H1 (cell line): ENCODE results near the gene WFDC5. TPM values are rescaled to one million over a fixed set of nuclear protein-coding genes. Genes with fewer than 3 reads are reported as not detected.
A peak's percentile ranks its signal among the peaks of the same experiment; 100 is the strongest.

Experiments
- CTCF ChIA-PET: fragments of 300-600 bp; sonication (Branson Sonifier 250); formaldehyde crosslinking; loops from one replicate; lab custom pipeline; 2021; ENCODE audit not compliant: partially characterized antibody; lab: Charles Lee
- POLR2A ChIA-PET: fragments of 300-600 bp; sonication (Branson Sonifier 250); formaldehyde crosslinking; loops from one replicate; lab custom pipeline; 2021; ENCODE audit warnings: inconsistent platforms; ENCODE audit not compliant: partially characterized antibody; lab: Charles Lee
- DNase-seq, 2 experiments: peaks; one replicate each; pipeline versions ENCODE4 v3.0.0 to v3.0.0-alpha.2; 2010 to 2022; ENCODE audit warnings: low spot score in 2 of 2, low read depth in 1 of 2, mixed read lengths in 1 of 2
- FAIRE-seq: peaks from 2 replicates; lab custom pipeline; 2011; peaks lifted over from hg19 to GRCh38; lab: Jason Lieb, UNC
- H2AFZ ChIP-seq: 2 replicates; pipeline ENCODE4 v1.8.1; 2012; ENCODE audit warnings: low read length, inconsistent platforms
- H2AK5ac ChIP-seq: 2 replicates; pipeline ENCODE4 v1.6.1; 2013; ENCODE audit warnings: low read depth, low read length
- H2BK120ac ChIP-seq: replicated peaks from 2 replicates; pipeline ENCODE3; 2013; ENCODE audit warnings: low read depth, low read length, inconsistent platforms
- H2BK12ac ChIP-seq: 2 replicates; pipeline ENCODE4 v1.6.1; 2013; ENCODE audit warnings: low read depth, low read length
- H2BK15ac ChIP-seq: 2 replicates; pipeline ENCODE4 v1.6.1; 2013; ENCODE audit warnings: low read length
- H2BK20ac ChIP-seq: 2 replicates; pipeline ENCODE4 v1.6.1; 2013; ENCODE audit warnings: low read length
- H2BK5ac ChIP-seq: 2 replicates; pipeline ENCODE4 v1.6.1; 2013; ENCODE audit warnings: low read depth, low read length
- H3K14ac ChIP-seq: 2 replicates; pipeline ENCODE4 v1.6.1; 2013; ENCODE audit warnings: inconsistent platforms; ENCODE audit not compliant: insufficient read length
- H3K18ac ChIP-seq: 2 replicates; pipeline ENCODE4 v1.6.1; 2013; ENCODE audit warnings: low read length; ENCODE audit errors: extremely low read depth
- H3K23ac ChIP-seq: 2 replicates; pipeline ENCODE4 v1.6.1; 2013; ENCODE audit warnings: inconsistent platforms; ENCODE audit not compliant: insufficient read length
- H3K23me2 ChIP-seq: 2 replicates; pipeline ENCODE4 v1.6.1; 2013; ENCODE audit warnings: low read depth, low read length
- H3K27ac ChIP-seq: 2 replicates; pipeline ENCODE4 v1.6.1; 2011; ENCODE audit warnings: low read depth, low read length, inconsistent platforms
- H3K27me3 ChIP-seq, 4 experiments: replicated peaks in 1 of 4; 1 replicate in 1 of 4; 2 replicates in 3 of 4; pipeline versions ENCODE4 v1.6.1 to v1.8.1; 2011 to 2013; ENCODE audit warnings: low read length in 3 of 4, mild to moderate bottlenecking in 3 of 4, inconsistent platforms in 2 of 4, mixed read lengths in 2 of 4, moderate library complexity in 1 of 4; ENCODE audit not compliant: control insufficient read depth in 3 of 4, insufficient read depth in 3 of 4; ENCODE audit errors: extremely low read depth in 1 of 4
- H3K36me3 ChIP-seq, 4 experiments: 2 replicates each; pipeline versions ENCODE4 v1.6.1 to v1.8.1; 2011 to 2013; ENCODE audit warnings: mild to moderate bottlenecking in 4 of 4, low read length in 3 of 4, moderate library complexity in 2 of 4, control low read depth in 1 of 4, inconsistent platforms in 1 of 4; ENCODE audit not compliant: insufficient read depth in 4 of 4, control insufficient read depth in 2 of 4
- H3K4ac ChIP-seq: replicated peaks from 2 replicates; pipeline ENCODE3; 2013; ENCODE audit warnings: low read length, low read depth, mixed read lengths, inconsistent platforms; ENCODE audit not compliant: insufficient read length
- H3K4me1 ChIP-seq, 4 experiments: replicated peaks in 1 of 4; 1 replicate in 1 of 4; 2 replicates in 3 of 4; pipeline versions ENCODE4 v1.6.1 to v1.8.1; 2011 to 2013; ENCODE audit warnings: low read length in 3 of 4, inconsistent platforms in 2 of 4, mixed read lengths in 1 of 4; ENCODE audit not compliant: insufficient read depth in 4 of 4, control insufficient read depth in 3 of 4
- H3K4me2 ChIP-seq, 2 experiments: 2 replicates each; pipeline versions ENCODE4 v1.6.1 to v1.8.1; 2011 to 2013; ENCODE audit warnings: low read depth in 2 of 2, low read length in 2 of 2, control low read depth in 1 of 2, inconsistent platforms in 1 of 2, mild to moderate bottlenecking in 1 of 2; ENCODE audit not compliant: insufficient read depth in 1 of 2
- H3K4me3 ChIP-seq, 4 experiments: fragments of 200-600, 300-600 bp in 1 of 4; sonication (generic), shearing (Covaris generic), sonication (Bioruptor Twin) in 1 of 4; 2 replicates each; pipeline versions ENCODE4 v1.5.1 to v1.8.1; 2011 to 2016; ENCODE audit warnings: low read length in 4 of 4, low read depth in 3 of 4, control low read depth in 2 of 4, inconsistent platforms in 2 of 4, mild to moderate bottlenecking in 2 of 4, mixed read lengths in 1 of 4, moderate library complexity in 1 of 4; ENCODE audit not compliant: insufficient read depth in 2 of 4; ENCODE audit errors: extremely low read depth in 1 of 4
- H3K56ac ChIP-seq: replicated peaks from 2 replicates; pipeline ENCODE3; 2013; ENCODE audit warnings: low read depth, mild to moderate bottlenecking, mixed read lengths, low read length, inconsistent platforms; ENCODE audit not compliant: insufficient read length
- H3K79me1 ChIP-seq: 2 replicates; pipeline ENCODE4 v1.6.1; 2013; ENCODE audit warnings: low read depth, low read length, control low read depth
- H3K79me2 ChIP-seq, 2 experiments: 2 replicates each; pipeline versions ENCODE4 v1.6.1 to v1.8.1; 2012 to 2013; ENCODE audit warnings: low read length in 2 of 2, mild to moderate bottlenecking in 2 of 2, inconsistent platforms in 1 of 2; ENCODE audit not compliant: insufficient read depth in 2 of 2, control insufficient read depth in 1 of 2
- H3K9ac ChIP-seq, 4 experiments: replicated peaks in 1 of 4; 1 replicate in 1 of 4; 2 replicates in 3 of 4; pipeline versions ENCODE4 v1.6.1 to v1.8.1; 2011 to 2013; ENCODE audit warnings: low read depth in 3 of 4, low read length in 3 of 4, control low read depth in 2 of 4, mild to moderate bottlenecking in 2 of 4, moderate library complexity in 2 of 4, inconsistent platforms in 1 of 4; ENCODE audit errors: extremely low read depth in 1 of 4
- H3K9me3 ChIP-seq, 2 experiments: 2 replicates each; pipeline versions ENCODE4 v1.6.1 to v1.8.1; 2012 to 2013; ENCODE audit warnings: mild to moderate bottlenecking in 2 of 2, moderate library complexity in 2 of 2, control low read depth in 1 of 2, inconsistent platforms in 1 of 2, low read depth in 1 of 2, low read length in 1 of 2, mixed read lengths in 1 of 2; ENCODE audit not compliant: insufficient read depth in 2 of 2
- H4K20me1 ChIP-seq, 2 experiments: replicated peaks in 1 of 2; 2 replicates each; pipeline versions ENCODE3 to v1.8.1; 2011 to 2013; ENCODE audit warnings: inconsistent platforms in 2 of 2, low read length in 2 of 2, mild to moderate bottlenecking in 1 of 2; ENCODE audit not compliant: insufficient read depth in 2 of 2, control insufficient read depth in 1 of 2
- H4K5ac ChIP-seq: 2 replicates; pipeline ENCODE4 v1.6.1; 2013; ENCODE audit warnings: low read length, low read depth, mixed read lengths, inconsistent platforms; ENCODE audit not compliant: insufficient read length
- H4K8ac ChIP-seq: 2 replicates; pipeline ENCODE4 v1.8.0; 2013; ENCODE audit warnings: mild to moderate bottlenecking, moderate library complexity, low read length, inconsistent platforms; ENCODE audit not compliant: insufficient read depth; ENCODE audit errors: extremely low read depth
- H4K91ac ChIP-seq: replicated peaks from 2 replicates; pipeline ENCODE3; 2013; ENCODE audit warnings: low read length, mixed read lengths, inconsistent platforms; ENCODE audit not compliant: insufficient read length
- CTCF ChIP-seq, 3 experiments: IDR thresholded peaks; 1 replicate in 2 of 3; 2 replicates in 1 of 3; pipeline versions ENCODE4 v1.5.1 to v1.6.1; 2011; ENCODE audit warnings: low read length in 3 of 3, mild to moderate bottlenecking in 3 of 3, inconsistent platforms in 2 of 3, low read depth in 1 of 3, moderate library complexity in 1 of 3; ENCODE audit not compliant: insufficient read depth in 1 of 3; ENCODE audit errors: control extremely low read depth in 1 of 3
- JUND ChIP-seq: IDR thresholded peaks from 2 replicates; pipeline ENCODE4 v1.6.1; 2011; ENCODE audit warnings: mild to moderate bottlenecking, improper control_type of control experiment, low read length
- PHF8 ChIP-seq: fragments of 200-600 bp; sonication (generic); conservative IDR thresholded peaks from 2 replicates; pipeline ENCODE4 v1.7.1; 2012; ENCODE audit warnings: low read depth, mild to moderate bottlenecking, inconsistent platforms, low read length, moderate library complexity
- RNF2 ChIP-seq: fragments of 200-900, 300-1000 bp; sonication (generic); IDR thresholded peaks from 2 replicates; pipeline ENCODE4 v1.7.1; 2016; ENCODE audit warnings: borderline replicate concordance, low read depth, mild to moderate bottlenecking, antibody characterized with exemption, low read length; ENCODE audit not compliant: poor library complexity, severe bottlenecking; ENCODE audit errors: missing control alignments
- TEAD4 ChIP-seq: IDR thresholded peaks from 2 replicates; pipeline ENCODE4 v1.6.1; 2012; ENCODE audit warnings: low read depth, low read length, inconsistent platforms, mixed read lengths
- WGBS, 2 experiments: shearing (Covaris generic) in 1 of 2; methylation state at CpG; one replicate each; pipeline versions ENCODE4 v1.1.6 to v1.1.7; 2013 to 2015; ENCODE audit warnings: low lambda C conversion rate in 2 of 2, mixed read lengths in 2 of 2, inconsistent platforms in 1 of 2, low coverage in 1 of 2, missing lambda C conversion rate in 1 of 2; ENCODE audit not compliant: insufficient replicate concordance in 2 of 2, insufficient coverage in 1 of 2, insufficient read length in 1 of 2; ENCODE audit errors: extremely low coverage in 1 of 2, missing lambda C conversion rate in 1 of 2; 5-methylcytosine and 5-hydroxymethylcytosine counted together
- long read RNA-seq, 2 experiments: library from RNA in 1 of 2; library from capped mRNA in 1 of 2; stranded (forward); transcript quantifications; one replicate each; pipeline ENCODE4 v2.0.0, GENCODE V29; 2021; ENCODE audit warnings: inconsistent platforms in 1 of 2
- polyA minus RNA-seq, 3 experiments: library from RNA; depleted of rRNA, polyadenylated mRNA; stranded (reverse); fragments of >200 nt; gene quantifications; 1 replicate in 2 of 3; 2 replicates in 1 of 3; pipeline ENCODE4 v1.2.3, GENCODE V29; 2011
- polyA plus RNA-seq, 7 experiments: library from polyadenylated mRNA; depleted of rRNA in 3 of 7; stranded (reverse) in 5 of 7; unstranded in 2 of 7; fragments of >200 nt in 5 of 7; fragments of 200-250 nt in 2 of 7; gene quantifications; 1 replicate in 5 of 7; 2 replicates in 1 of 7; 4 replicates in 1 of 7; pipeline versions ENCODE4 v1.2.1 to v1.2.3, GENCODE V29; 2011 to 2013; ENCODE audit warnings: missing spikeins in 2 of 7, mixed read lengths in 2 of 7
- total RNA-seq: library from RNA; stranded (reverse); fragmentation: NEBNext Ultra II Directional; extraction: Animal tissue kit (Norgen Biotek cat#: 25700); gene quantifications from 2 replicates; pipeline ENCODE4 v1.2.1, GENCODE V29; 2021

WFDC5 gene
- total RNA-seq (not detected in 2 replicates), polyA plus RNA-seq (2011; rRNA removed) (not detected in 2 replicates), polyA minus RNA-seq (2011; rRNA and poly(A)+ RNA removed) (not detected in 2 replicates)
- polyA plus RNA-seq (2011; cell fraction: cytosol; rRNA removed) = not detected
- polyA plus RNA-seq (2011; cell fraction: nucleus; rRNA removed) = 0.23 TPM
- 0.17 TPM in 1 of 4 replicates, not detected in the others for polyA plus RNA-seq (2012, experiment 1 of 2)
- not detected for polyA plus RNA-seq (2012, experiment 2 of 2)
- 0.04 TPM for polyA plus RNA-seq (2013, experiment 1 of 2)
- 0.04 TPM for polyA plus RNA-seq (2013, experiment 2 of 2)
- polyA minus RNA-seq (2011; cell fraction: cytosol; rRNA and poly(A)+ RNA removed) = not detected
- polyA minus RNA-seq (2011; cell fraction: nucleus; rRNA and poly(A)+ RNA removed) = not detected
- long read RNA-seq, experiment 1 = 0 reads
- long read RNA-seq, experiment 2 = 0 reads

GRCh38 chr20:45114465-45115385 is at the start of gene WFDC5:
WFDC5 (minus strand) TSS chr20:45115174; CDS start chr20:45115083, 91 bp downstream.
- Histone ChIP-seq H2AK5ac (no peak within 1 kb of the TSS), H3K56ac (no peak within 1 kb of the TSS), H2BK15ac (peak within 1 kb of the TSS; percentile 73; the same call in 1 of the 2 replicates), H3K18ac (no peak within 1 kb of the TSS), H3K14ac (no peak within 1 kb of the TSS), H4K5ac (no peak within 1 kb of the TSS), H3K27ac (no peak within 1 kb of the TSS), H2BK120ac (no peak within 1 kb of the TSS), H2AFZ (peak within 1 kb of the TSS; percentile 47; the same call in 1 of the 2 replicates), H3K79me2 (no peaks in the 10 kb centered on the region), H3K79me1 (no peaks in the 10 kb centered on the region), H4K8ac (no peak within 1 kb of the TSS), H2BK20ac (no peak within 1 kb of the TSS), H3K9ac (no peak within 1 kb of the TSS), H4K20me1 (no peaks in the 10 kb centered on the region), H3K23me2 (no peaks in the 10 kb centered on the region), H3K9me3 (no peaks in the 10 kb centered on the region), H4K91ac (no peak within 1 kb of the TSS), H3K4me3 (no peak within 1 kb of the TSS; a peak in 1 of 8 replicates), H3K4ac (no peak within 1 kb of the TSS), H3K27me3 (no peaks in the 10 kb centered on the region), H3K36me3 (no peaks in the 10 kb centered on the region), H3K23ac (no peak within 1 kb of the TSS), H2BK12ac (no peak within 1 kb of the TSS), H2BK5ac (no peak within 1 kb of the TSS), H3K4me2 (peak within 1 kb of the TSS in 1 of 2 experiments; percentile 29; a peak in 1 of 4 replicates), H3K4me1 (peaks cover 0 to 7% (median 2%) of the 10 kb centered on the region in 4 experiments; a peak in 5 of 7 replicates)
- ChIA-PET CTCF (interaction anchor here (1.2 to 13.8 kb wide), 9 partner anchors 10 to 177 kb away, joined by 3 to 210 read pairs (median 14); partner anchors contain the start of genes KCNS1 and WFDC12), POLR2A (interaction anchor here (0.9 to 1.8 kb wide), 4 partner anchors 9 to 229 kb away, joined by 4 to 7 read pairs (median 5); partner anchors contain the start of gene YWHAB)
- WGBS, 2 experiments = 76% methylated on average over 14 of the region's 16 CpGs; no CpG with 5 or more reads in 1 of the 2 experiments
- FAIRE-seq (no peak), DNase-seq (peak in 1 of 2 experiments; percentile 52)
- TF ChIP-seq RNF2 (no peak), JUND (no peak), TEAD4 (no peak), CTCF (IDR thresholded peaks at IDR 0.05; ENCODE audit: control extremely low read depth in 1 of 3, insufficient read depth in 1 of 3, low read depth in 1 of 3, low read length in 3 of 3) (no peak), PHF8 (no peak)
